HepG2 (cell line): ENCODE results near the gene PHRF1. TPM values are rescaled to one million over a fixed set of nuclear protein-coding genes. Genes with fewer than 3 reads are reported as not detected.

Source experiments
- AGO1 ChIP-seq: fragments of 200-400 bp; formaldehyde crosslinking; IDR thresholded peaks from 2 replicates; pipeline ENCODE4 v1.6.1; 2017; ENCODE audit warnings: mild to moderate bottlenecking, low read depth, low read length, moderate library complexity; ENCODE audit not compliant: poor library complexity, severe bottlenecking
- CBX1 ChIP-seq: IDR thresholded peaks from one replicate; pipeline ENCODE4 v1.6.1; 2016; ENCODE audit warnings: antibody characterized with exemption, low read depth
- DPF2 ChIP-seq: sonication (generic); formaldehyde crosslinking; IDR thresholded peaks from 2 replicates; pipeline ENCODE4 v1.4.0; 2020; ENCODE audit warnings: mild to moderate bottlenecking, low read depth, missing genetic modification reagents, borderline replicate concordance
- MAF1 ChIP-seq: sonication (generic); formaldehyde crosslinking; IDR thresholded peaks from 2 replicates; pipeline ENCODE4 v1.5.0; 2020; ENCODE audit warnings: missing genetic modification reagents, borderline replicate concordance
- MAFG ChIP-seq: sonication (generic); formaldehyde crosslinking; IDR thresholded peaks from 2 replicates; pipeline ENCODE4 v1.5.1; 2020; ENCODE audit warnings: mild to moderate bottlenecking, missing genetic modification reagents
- MYC ChIP-seq: sonication (generic); formaldehyde crosslinking; IDR thresholded peaks from 2 replicates; pipeline ENCODE4 v1.9.0; 2021; ENCODE audit warnings: missing genetic modification reagents, borderline replicate concordance
- NFKB2 ChIP-seq: sonication (generic); formaldehyde crosslinking; IDR thresholded peaks from 2 replicates; pipeline ENCODE4 v1.4.0; 2020; ENCODE audit warnings: missing genetic modification reagents, borderline replicate concordance
- PHB2 ChIP-seq: fragments of 450-650 bp; IDR thresholded peaks from 2 replicates; pipeline ENCODE4 v1.6.1; 2018; ENCODE audit not compliant: partially characterized antibody
- PHF5A ChIP-seq: IDR thresholded peaks from one replicate; pipeline ENCODE4 v1.6.1; 2018; ENCODE audit warnings: low read depth, missing genetic modification reagents; ENCODE audit not compliant: unreplicated experiment
- RXRA ChIP-seq: sonication (generic); formaldehyde crosslinking; IDR thresholded peaks from 2 replicates; pipeline ENCODE4 v1.5.1; 2020; ENCODE audit warnings: missing genetic modification reagents
- U2AF1 ChIP-seq: fragments of 200-400 bp; formaldehyde crosslinking; optimal IDR thresholded peaks from 2 replicates; pipeline ENCODE3; 2017; ENCODE audit warnings: mild to moderate bottlenecking, low read depth, low read length
- ZNF431 ChIP-seq: sonication (generic); formaldehyde crosslinking; IDR thresholded peaks from 2 replicates; pipeline ENCODE4 v1.9.0; 2022; ENCODE audit warnings: missing genetic modification reagents, low read depth, mild to moderate bottlenecking, borderline replicate concordance
- ZNF484 ChIP-seq: sonication (generic); formaldehyde crosslinking; IDR thresholded peaks from 2 replicates; pipeline ENCODE4 v1.5.1; 2020; ENCODE audit warnings: mild to moderate bottlenecking, low read depth, missing genetic modification reagents, borderline replicate concordance
- ZNF766 ChIP-seq: sonication (generic); formaldehyde crosslinking; IDR thresholded peaks from 2 replicates; pipeline ENCODE4 v1.5.0; 2020; ENCODE audit warnings: missing genetic modification reagents, borderline replicate concordance
- polyA plus RNA-seq, 8 experiments: library from polyadenylated mRNA; depleted of rRNA in 3 of 8; stranded (reverse) in 7 of 8; unstranded in 1 of 8; fragments of >200 nt; fragmentation: Illumina TruSeq in 4 of 8; extraction: Trizol in 4 of 8; gene quantifications; 2 replicates each; pipeline versions ENCODE4 v1.2.1 to v1.2.3, GENCODE V29; 2011 to 2016; ENCODE audit warnings: low read depth in 4 of 8, missing spikeins in 1 of 8, mixed read lengths in 1 of 8; ENCODE audit not compliant: insufficient read depth in 1 of 8
- total RNA-seq, 5 experiments: library from RNA; depleted of rRNA; stranded (reverse); fragments of >200 nt; fragmentation: Illumina TruSeq; extraction: Trizol; gene quantifications; 2 replicates each; pipeline ENCODE4 v1.2.3, GENCODE V29; 2016; ENCODE audit warnings: low read depth in 1 of 5
- TF ChIP-seq, protein P1 (sequence below): sonication (generic); formaldehyde crosslinking; conservative IDR thresholded peaks from 2 replicates; pipeline ENCODE4 v1.4.0; 2020; ENCODE audit warnings: missing genetic modification reagents
- TF ChIP-seq, protein P2 (sequence below): IDR thresholded peaks from 2 replicates; pipeline ENCODE4 v1.6.1; 2016; ENCODE audit warnings: low read depth, missing genetic modification reagents, missing compliant biosample characterization
- TF ChIP-seq, protein P3 (sequence below): sonication (generic); formaldehyde crosslinking; IDR thresholded peaks from 2 replicates; pipeline ENCODE4 v1.4.0; 2020; ENCODE audit warnings: missing genetic modification reagents

The PHRF1 gene
- total and polyA plus RNA-seq, 2 of the 13 experiments (the other 11 are each of a cell fraction or from before 2014, with no cell fraction given), result 8.2 to 16.7 TPM

DNA sequence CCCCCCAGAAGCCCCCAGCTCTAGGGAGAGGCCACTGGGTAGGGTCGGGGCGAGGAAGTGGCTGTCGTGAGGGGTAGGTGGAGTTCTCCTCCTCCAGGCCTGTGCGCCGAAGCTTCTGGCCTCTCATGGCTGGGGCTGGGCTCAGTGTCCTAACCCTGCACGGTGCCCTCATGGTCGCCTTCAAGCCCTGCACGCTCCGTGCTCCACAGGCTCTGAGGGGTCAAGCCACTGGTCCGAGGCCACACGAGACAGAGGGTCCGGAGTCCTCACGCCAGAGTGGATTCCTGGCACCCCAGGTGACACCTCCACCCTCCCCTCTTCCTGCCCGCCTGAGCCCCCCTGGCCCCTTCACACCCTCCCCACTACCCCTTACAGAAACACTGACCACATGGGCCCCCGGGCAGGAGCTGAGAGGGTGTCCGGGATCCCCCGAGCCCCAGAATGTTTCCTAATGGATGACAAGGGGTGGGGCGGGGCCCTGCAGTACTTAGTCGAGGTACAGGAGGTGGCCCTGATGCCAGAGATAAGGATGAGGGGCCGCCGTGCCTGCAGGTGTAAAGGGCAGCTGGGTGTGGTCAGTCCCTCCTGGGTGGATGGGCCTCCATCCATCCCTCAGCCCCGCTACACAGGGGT lies 49.5 kb downstream of the PHRF1 start (continued):
- TF ChIP-seq AGO1, result peak; percentile 3
- no peak for TF ChIP-seq PHF5A (CRISPR knock-in tag)
- TF ChIP-seq, protein P1, sequence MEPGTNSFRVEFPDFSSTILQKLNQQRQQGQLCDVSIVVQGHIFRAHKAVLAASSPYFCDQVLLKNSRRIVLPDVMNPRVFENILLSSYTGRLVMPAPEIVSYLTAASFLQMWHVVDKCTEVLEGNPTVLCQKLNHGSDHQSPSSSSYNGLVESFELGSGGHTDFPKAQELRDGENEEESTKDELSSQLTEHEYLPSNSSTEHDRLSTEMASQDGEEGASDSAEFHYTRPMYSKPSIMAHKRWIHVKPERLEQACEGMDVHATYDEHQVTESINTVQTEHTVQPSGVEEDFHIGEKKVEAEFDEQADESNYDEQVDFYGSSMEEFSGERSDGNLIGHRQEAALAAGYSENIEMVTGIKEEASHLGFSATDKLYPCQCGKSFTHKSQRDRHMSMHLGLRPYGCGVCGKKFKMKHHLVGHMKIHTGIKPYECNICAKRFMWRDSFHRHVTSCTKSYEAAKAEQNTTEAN, result no peak
- no peak for TF ChIP-seq ZNF431
- no peak for TF ChIP-seq RXRA
- no peak for TF ChIP-seq PHB2
- TF ChIP-seq MAF1 (CRISPR knock-in tag), result no peak
- TF ChIP-seq NFKB2 (CRISPR knock-in tag), result no peak
- TF ChIP-seq U2AF1, result no peak
- no peak for TF ChIP-seq ZNF484 (CRISPR knock-in tag)
- TF ChIP-seq, protein P2, sequence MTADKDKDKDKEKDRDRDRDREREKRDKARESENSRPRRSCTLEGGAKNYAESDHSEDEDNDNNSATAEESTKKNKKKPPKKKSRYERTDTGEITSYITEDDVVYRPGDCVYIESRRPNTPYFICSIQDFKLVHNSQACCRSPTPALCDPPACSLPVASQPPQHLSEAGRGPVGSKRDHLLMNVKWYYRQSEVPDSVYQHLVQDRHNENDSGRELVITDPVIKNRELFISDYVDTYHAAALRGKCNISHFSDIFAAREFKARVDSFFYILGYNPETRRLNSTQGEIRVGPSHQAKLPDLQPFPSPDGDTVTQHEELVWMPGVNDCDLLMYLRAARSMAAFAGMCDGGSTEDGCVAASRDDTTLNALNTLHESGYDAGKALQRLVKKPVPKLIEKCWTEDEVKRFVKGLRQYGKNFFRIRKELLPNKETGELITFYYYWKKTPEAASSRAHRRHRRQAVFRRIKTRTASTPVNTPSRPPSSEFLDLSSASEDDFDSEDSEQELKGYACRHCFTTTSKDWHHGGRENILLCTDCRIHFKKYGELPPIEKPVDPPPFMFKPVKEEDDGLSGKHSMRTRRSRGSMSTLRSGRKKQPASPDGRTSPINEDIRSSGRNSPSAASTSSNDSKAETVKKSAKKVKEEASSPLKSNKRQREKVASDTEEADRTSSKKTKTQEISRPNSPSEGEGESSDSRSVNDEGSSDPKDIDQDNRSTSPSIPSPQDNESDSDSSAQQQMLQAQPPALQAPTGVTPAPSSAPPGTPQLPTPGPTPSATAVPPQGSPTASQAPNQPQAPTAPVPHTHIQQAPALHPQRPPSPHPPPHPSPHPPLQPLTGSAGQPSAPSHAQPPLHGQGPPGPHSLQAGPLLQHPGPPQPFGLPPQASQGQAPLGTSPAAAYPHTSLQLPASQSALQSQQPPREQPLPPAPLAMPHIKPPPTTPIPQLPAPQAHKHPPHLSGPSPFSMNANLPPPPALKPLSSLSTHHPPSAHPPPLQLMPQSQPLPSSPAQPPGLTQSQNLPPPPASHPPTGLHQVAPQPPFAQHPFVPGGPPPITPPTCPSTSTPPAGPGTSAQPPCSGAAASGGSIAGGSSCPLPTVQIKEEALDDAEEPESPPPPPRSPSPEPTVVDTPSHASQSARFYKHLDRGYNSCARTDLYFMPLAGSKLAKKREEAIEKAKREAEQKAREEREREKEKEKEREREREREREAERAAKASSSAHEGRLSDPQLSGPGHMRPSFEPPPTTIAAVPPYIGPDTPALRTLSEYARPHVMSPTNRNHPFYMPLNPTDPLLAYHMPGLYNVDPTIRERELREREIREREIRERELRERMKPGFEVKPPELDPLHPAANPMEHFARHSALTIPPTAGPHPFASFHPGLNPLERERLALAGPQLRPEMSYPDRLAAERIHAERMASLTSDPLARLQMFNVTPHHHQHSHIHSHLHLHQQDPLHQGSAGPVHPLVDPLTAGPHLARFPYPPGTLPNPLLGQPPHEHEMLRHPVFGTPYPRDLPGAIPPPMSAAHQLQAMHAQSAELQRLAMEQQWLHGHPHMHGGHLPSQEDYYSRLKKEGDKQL, result no peak
- TF ChIP-seq DPF2 (CRISPR knock-in tag), result no peak
- no peak for TF ChIP-seq CBX1
- TF ChIP-seq MAFG (CRISPR knock-in tag), result no peak
- 0 out of 2 replicates have a peak, but pooled peaks have one; percentile 32 for TF ChIP-seq MYC
- no peak for TF ChIP-seq ZNF766
- TF ChIP-seq, protein P3, sequence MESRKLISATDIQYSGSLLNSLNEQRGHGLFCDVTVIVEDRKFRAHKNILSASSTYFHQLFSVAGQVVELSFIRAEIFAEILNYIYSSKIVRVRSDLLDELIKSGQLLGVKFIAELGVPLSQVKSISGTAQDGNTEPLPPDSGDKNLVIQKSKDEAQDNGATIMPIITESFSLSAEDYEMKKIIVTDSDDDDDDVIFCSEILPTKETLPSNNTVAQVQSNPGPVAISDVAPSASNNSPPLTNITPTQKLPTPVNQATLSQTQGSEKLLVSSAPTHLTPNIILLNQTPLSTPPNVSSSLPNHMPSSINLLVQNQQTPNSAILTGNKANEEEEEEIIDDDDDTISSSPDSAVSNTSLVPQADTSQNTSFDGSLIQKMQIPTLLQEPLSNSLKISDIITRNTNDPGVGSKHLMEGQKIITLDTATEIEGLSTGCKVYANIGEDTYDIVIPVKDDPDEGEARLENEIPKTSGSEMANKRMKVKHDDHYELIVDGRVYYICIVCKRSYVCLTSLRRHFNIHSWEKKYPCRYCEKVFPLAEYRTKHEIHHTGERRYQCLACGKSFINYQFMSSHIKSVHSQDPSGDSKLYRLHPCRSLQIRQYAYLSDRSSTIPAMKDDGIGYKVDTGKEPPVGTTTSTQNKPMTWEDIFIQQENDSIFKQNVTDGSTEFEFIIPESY, result 0 out of 2 replicates have a peak, but pooled peaks have one; percentile 9
